ENCODE results near the gene NR2F1.

GRCh38 chr5:93621327-93621798, 38.3 kb downstream of the NR2F1 start:
- TF ChIP-seq POLR2A (IDR thresholded peaks at IDR 0.05) = peak in 1 of 4 donors; percentile 31
- TF ChIP-seq, protein P1, sequence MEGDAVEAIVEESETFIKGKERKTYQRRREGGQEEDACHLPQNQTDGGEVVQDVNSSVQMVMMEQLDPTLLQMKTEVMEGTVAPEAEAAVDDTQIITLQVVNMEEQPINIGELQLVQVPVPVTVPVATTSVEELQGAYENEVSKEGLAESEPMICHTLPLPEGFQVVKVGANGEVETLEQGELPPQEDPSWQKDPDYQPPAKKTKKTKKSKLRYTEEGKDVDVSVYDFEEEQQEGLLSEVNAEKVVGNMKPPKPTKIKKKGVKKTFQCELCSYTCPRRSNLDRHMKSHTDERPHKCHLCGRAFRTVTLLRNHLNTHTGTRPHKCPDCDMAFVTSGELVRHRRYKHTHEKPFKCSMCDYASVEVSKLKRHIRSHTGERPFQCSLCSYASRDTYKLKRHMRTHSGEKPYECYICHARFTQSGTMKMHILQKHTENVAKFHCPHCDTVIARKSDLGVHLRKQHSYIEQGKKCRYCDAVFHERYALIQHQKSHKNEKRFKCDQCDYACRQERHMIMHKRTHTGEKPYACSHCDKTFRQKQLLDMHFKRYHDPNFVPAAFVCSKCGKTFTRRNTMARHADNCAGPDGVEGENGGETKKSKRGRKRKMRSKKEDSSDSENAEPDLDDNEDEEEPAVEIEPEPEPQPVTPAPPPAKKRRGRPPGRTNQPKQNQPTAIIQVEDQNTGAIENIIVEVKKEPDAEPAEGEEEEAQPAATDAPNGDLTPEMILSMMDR (IDR thresholded peaks at IDR 0.05) = no peak

Data from esophagus squamous epithelium (tissue), 4 donors.